Thyroid gland (tissue), 4 donors: ENCODE results near the gene PTGER4.

Source experiments
- CTCF ChIP-seq, 6 experiments: fragments of 200-600 bp in 3 of 6; fragments of 450-650 bp in 3 of 6; sonication (generic) in 3 of 6; IDR thresholded peaks; one replicate each; pipeline ENCODE4 v1.5.1; 2016 to 2019; ENCODE audit warnings: antibody characterized with exemption in 6 of 6, mild to moderate bottlenecking in 2 of 6, inconsistent platforms in 1 of 6, moderate library complexity in 1 of 6
- POLR2A ChIP-seq, 2 donors: fragments of 450-650 bp; IDR thresholded peaks; one replicate each; pipeline ENCODE4 v1.6.1; 2017; ENCODE audit warnings: antibody characterized with exemption in 2 of 2, mild to moderate bottlenecking in 2 of 2, moderate library complexity in 1 of 2

GRCh38 chr5:40634154-40634553, 45.6 kb upstream of the PTGER4 start:
- TF ChIP-seq POLR2A (IDR thresholded peaks at IDR 0.05) (no peak), CTCF (IDR thresholded peaks at IDR 0.05) (no peak)
